ENCODE results near the gene MYO5A.

DNA sequence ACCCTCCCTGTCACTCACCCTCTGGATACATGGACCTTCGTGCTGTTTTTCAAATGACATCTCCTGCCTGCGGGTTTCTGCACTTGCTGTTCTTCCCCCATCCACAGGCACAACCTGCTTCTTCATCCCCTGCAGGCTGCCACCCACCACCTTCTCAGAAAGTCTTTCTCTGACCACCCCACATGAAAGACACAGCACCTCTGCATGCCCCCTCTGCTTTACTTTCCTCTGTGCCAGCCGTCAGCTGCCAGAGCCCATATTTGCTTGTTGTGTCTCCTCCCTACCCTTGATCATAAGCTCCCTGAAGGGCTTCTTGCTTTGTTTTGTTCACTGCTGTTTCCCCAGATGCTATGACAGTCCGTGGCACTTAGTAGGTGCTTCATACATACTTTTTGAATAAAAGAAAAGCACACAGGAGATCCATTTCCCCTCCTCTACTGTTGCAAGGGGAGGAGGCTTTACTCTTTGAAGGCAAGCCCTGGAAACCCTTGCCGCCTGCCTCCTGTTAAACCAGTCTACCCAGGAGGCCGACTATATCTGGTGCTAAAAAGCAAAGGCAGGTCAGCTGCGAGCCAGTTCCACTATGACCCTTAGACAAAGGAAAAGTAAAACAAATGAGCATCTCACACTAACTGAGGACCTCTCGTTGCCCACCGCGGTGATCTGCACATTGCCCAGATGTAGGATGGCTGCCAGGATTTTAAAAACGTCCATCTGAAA lies 265.0 kb downstream of the MYO5A start:
- TF ChIP-seq GATA2 (IDR thresholded peaks at IDR 0.05; ENCODE audit: low read depth, low read length): no peak
- TF ChIP-seq GATA3 (IDR thresholded peaks at IDR 0.05; ENCODE audit: low read depth, low read length): no peak
